ENCODE data around the gene GAPVD1. TPM values are rescaled to one million over a fixed set of nuclear protein-coding genes. Genes with fewer than 3 reads are reported as not detected.

Gene GAPVD1
- total and polyA plus RNA-seq, 12 donors = 6.9 to 40.0 (median 34.5) TPM

GRCh38 chr9:125321496-125321895 is 59.9 kb downstream of the GAPVD1 start:
- 65 to 98% methylated on average over 3 of the region's 3 CpGs for WGBS, 2 donors
- DNase-seq (no peak), ATAC-seq (no peak)
- no peaks in the 10 kb centered on the region for H3K27me3 ChIP-seq
- no peak overlapping the region for H3K27ac ChIP-seq
- TF ChIP-seq CTCF (IDR thresholded peaks at IDR 0.05) = no peak
- H3K36me3 ChIP-seq = peaks cover 0 to 98% (median 62%) of the 10 kb centered on the region in 9 donors
- no peaks in the 10 kb centered on the region for H3K4me1 ChIP-seq
- H3K9me3 ChIP-seq = peaks cover 0 to 24% (median 18%) of the 10 kb centered on the region in 11 donors
- intact Hi-C loops (cut with DNase I) = no loop called here
- no peak overlapping the region for H3K4me3 ChIP-seq

- WGBS, 2 donors = 93 to 97% methylated on average over 1 of the region's 1 CpG
- intact Hi-C loops (cut with DNase I) = no loop called here
- Histone ChIP-seq H3K4me3 (no peak overlapping the region), H3K36me3 (peaks cover 0 to 92% (median 45%) of the 10 kb centered on the region in 9 donors), H3K27me3 (no peaks in the 10 kb centered on the region), H3K4me1 (no peaks in the 10 kb centered on the region), H3K9me3 (peaks cover 0 to 3% (median under 1%) of the 10 kb centered on the region in 11 donors), H3K27ac (no peak overlapping the region)
- no peak for DNase-seq
- no peak for TF ChIP-seq CTCF (IDR thresholded peaks at IDR 0.05)
- no peak for ATAC-seq
Measured at GRCh38 chr9:125323615-125324014, 62.0 kb downstream of the GAPVD1 start.

GRCh38 chr9:125325826-125326225 is 64.2 kb downstream of the GAPVD1 start:
- TF ChIP-seq CTCF (IDR thresholded peaks at IDR 0.05) = no peak
- Histone ChIP-seq H3K4me3 (no peak overlapping the region), H3K9me3 (no peaks in the 10 kb centered on the region), H3K36me3 (peaks cover 0 to 91% (median 47%) of the 10 kb centered on the region in 9 donors), H3K4me1 (peaks cover 0 to 5% (median 0%) of the 10 kb centered on the region in 9 donors), H3K27me3 (no peaks in the 10 kb centered on the region), H3K27ac (no peak overlapping the region)
- WGBS, 2 donors = 92 to 94% methylated on average over 2 of the region's 2 CpGs
- intact Hi-C loops (cut with DNase I) = no loop called here
- ATAC-seq (no peak), DNase-seq (no peak)

- peaks cover 0 to 91% (median 48%) of the 10 kb centered on the region in 9 donors for H3K36me3 ChIP-seq
- H3K4me3 ChIP-seq = no peak overlapping the region
- ATAC-seq (no peak), DNase-seq (no peak)
- H3K27ac ChIP-seq = no peak overlapping the region
- no peak for TF ChIP-seq CTCF (IDR thresholded peaks at IDR 0.05)
- no peaks in the 10 kb centered on the region for H3K27me3 ChIP-seq
- H3K4me1 ChIP-seq = peaks cover 0 to 5% (median 0%) of the 10 kb centered on the region in 9 donors
- no peaks in the 10 kb centered on the region for H3K9me3 ChIP-seq
- intact Hi-C loops (cut with DNase I) = no loop called here
Measured at GRCh38 chr9:125329978-125330377, 68.4 kb downstream of the GAPVD1 start.
